ENCODE measurements around the gene RNF186.

DNA sequence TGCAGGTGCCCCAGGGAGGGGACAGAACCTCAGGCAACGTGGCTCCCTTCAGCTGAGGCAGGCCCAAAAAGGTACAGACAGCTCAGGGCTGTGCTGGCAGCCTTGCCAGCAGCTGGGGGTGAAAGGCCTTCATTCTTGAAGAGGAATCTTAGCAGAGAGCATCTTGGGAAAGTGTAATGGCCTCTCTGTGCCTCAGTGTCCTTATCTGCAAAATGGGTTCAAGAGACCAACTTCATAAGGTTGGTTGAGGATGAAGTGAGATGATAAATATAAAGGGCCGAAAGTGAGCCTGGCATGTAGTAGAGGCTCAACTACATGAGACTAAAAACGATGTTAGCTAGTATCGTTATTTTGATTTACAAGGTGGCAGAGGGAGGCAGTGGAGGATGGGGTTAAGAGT is 41.6 kb downstream of the RNF186 start:
- TF ChIP-seq CTCF (IDR thresholded peaks at IDR 0.05; ENCODE audit: insufficient read depth, low read length) (no peak), GABPA (IDR thresholded peaks at IDR 0.05; ENCODE audit: low read depth) (no peak), POLR2AphosphoS5 (IDR thresholded peaks at IDR 0.05; ENCODE audit: low read depth) (no peak)

All from HL-60 (cell line).